D721Med (cell line): ENCODE measurements around the gene NXF1.

Source experiments
- DNase-seq: peaks from one replicate; pipeline ENCODE4 v3.0.0; 2011; ENCODE audit warnings: low spot score; ENCODE audit not compliant: insufficient read length
- FAIRE-seq: peaks from 2 replicates; lab custom pipeline; 2011; peaks lifted over from hg19 to GRCh38; lab: Jason Lieb, UNC
- TF ChIP-seq, protein P1 (sequence below): IDR thresholded peaks from 2 replicates; pipeline ENCODE4 v1.5.1; 2012; ENCODE audit warnings: mild to moderate bottlenecking, control low read depth; ENCODE audit not compliant: insufficient read depth; ENCODE audit errors: missing control alignments

Gene NXF1

DNA sequence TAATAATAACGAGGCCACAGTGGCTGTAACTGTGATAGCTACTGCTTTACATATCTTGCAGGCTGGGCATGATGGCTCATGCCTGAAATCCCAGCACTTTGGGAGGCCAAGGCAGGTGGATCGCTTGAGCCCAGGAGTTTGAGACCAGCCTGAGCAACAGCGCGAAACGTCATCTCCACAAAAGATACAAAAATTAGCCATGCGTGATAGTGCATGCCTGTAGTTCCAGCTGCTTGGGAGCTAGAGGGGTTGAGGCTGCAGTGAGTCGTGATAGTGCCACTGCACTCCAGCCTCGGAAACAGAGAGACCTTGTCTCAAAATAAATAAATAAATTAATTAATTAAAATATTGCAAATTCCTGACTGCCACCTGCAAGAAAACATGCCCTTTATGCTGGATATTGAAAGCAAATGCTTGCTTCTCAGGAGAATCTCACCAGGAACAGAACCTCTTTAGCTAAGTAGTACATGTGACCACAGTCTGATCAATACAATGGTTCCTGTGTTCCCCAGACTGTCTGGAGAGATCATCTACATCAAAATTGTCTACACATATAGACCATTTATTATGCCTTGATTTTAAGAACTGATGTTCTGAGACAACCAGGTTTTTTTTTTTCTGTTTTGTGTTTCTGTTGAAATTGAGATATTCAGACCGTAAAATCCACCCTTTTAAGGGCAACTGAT is 57.6 kb downstream of the NXF1 start:
- DNase-seq (no peak), FAIRE-seq (no peak)
- TF ChIP-seq, protein P1, sequence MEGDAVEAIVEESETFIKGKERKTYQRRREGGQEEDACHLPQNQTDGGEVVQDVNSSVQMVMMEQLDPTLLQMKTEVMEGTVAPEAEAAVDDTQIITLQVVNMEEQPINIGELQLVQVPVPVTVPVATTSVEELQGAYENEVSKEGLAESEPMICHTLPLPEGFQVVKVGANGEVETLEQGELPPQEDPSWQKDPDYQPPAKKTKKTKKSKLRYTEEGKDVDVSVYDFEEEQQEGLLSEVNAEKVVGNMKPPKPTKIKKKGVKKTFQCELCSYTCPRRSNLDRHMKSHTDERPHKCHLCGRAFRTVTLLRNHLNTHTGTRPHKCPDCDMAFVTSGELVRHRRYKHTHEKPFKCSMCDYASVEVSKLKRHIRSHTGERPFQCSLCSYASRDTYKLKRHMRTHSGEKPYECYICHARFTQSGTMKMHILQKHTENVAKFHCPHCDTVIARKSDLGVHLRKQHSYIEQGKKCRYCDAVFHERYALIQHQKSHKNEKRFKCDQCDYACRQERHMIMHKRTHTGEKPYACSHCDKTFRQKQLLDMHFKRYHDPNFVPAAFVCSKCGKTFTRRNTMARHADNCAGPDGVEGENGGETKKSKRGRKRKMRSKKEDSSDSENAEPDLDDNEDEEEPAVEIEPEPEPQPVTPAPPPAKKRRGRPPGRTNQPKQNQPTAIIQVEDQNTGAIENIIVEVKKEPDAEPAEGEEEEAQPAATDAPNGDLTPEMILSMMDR: no peak
